NCI-H128 (cell line): ENCODE measurements around the gene DEPDC7.

ENCODE experiments used
- DNase-seq: peaks from one replicate; lab custom pipeline; 2025; ENCODE audit not compliant: unreplicated experiment; lab: John Stamatoyannopoulos, UW

Gene DEPDC7

GRCh38 chr11:33059331-33060007, 43.8 kb downstream of the DEPDC7 start:
- no peak for DNase-seq

- DNase-seq = no peak
Observed at GRCh38 chr11:33060271-33060670, 44.6 kb downstream of the DEPDC7 start.

- no peak for DNase-seq
Observed at GRCh38 chr11:33062137-33062536, 46.5 kb downstream of the DEPDC7 start.

- DNase-seq = no peak
Observed at GRCh38 chr11:33063326-33063881, 47.7 kb downstream of the DEPDC7 start.

GRCh38 chr11:33064033-33064825, 48.6 kb downstream of the DEPDC7 start:
- DNase-seq = no peak

- no peak for DNase-seq
Observed at GRCh38 chr11:33064866-33065265, 49.2 kb downstream of the DEPDC7 start.

GRCh38 chr11:33065445-33066178, 49.9 kb downstream of the DEPDC7 start:
- DNase-seq = peak; percentile 14

- no peak for DNase-seq
Observed at GRCh38 chr11:33067294-33067693, 51.6 kb downstream of the DEPDC7 start.

- no peak for DNase-seq
Observed at GRCh38 chr11:33068611-33069340, 53.1 kb downstream of the DEPDC7 start.

- no peak for DNase-seq
Observed at GRCh38 chr11:33072465-33072864, 56.8 kb downstream of the DEPDC7 start.
